CD4-positive, alpha-beta T cell treated with Interleukin-15 for 4 hours (primary cell): Measurements from ENCODE around the gene PARD3B.

ENCODE experiments used
- DNase-seq: peaks from one replicate; pipeline ENCODE4 v3.0.0-alpha.2; 2020; ENCODE audit warnings: low spot score

Gene PARD3B

GRCh38 chr2:205407984-205408383 is 862.7 kb downstream of the PARD3B start:
- no peak for DNase-seq

GRCh38 chr2:205408696-205409095 is 863.4 kb downstream of the PARD3B start:
- DNase-seq = no peak

GRCh38 chr2:205409411-205409810 is 864.1 kb downstream of the PARD3B start:
- no peak for DNase-seq

- no peak for DNase-seq
Measured at GRCh38 chr2:205411558-205411957, 866.3 kb downstream of the PARD3B start.

- DNase-seq = no peak
Measured at GRCh38 chr2:205424326-205424725, 879.1 kb downstream of the PARD3B start.

- no peak for DNase-seq
Measured at GRCh38 chr2:205425102-205425501, 879.8 kb downstream of the PARD3B start.

- DNase-seq = no peak
Measured at GRCh38 chr2:205427112-205427511, 881.8 kb downstream of the PARD3B start.

GRCh38 chr2:205428811-205429210 is 883.5 kb downstream of the PARD3B start:
- no peak for DNase-seq

- no peak for DNase-seq
Measured at GRCh38 chr2:205435970-205436369, 890.7 kb downstream of the PARD3B start.

- no peak for DNase-seq
Measured at GRCh38 chr2:205438241-205438640, 893.0 kb downstream of the PARD3B start.

GRCh38 chr2:205439621-205440020 is 894.3 kb downstream of the PARD3B start:
- DNase-seq = no peak

- DNase-seq = no peak
Measured at GRCh38 chr2:205441524-205441923, 896.2 kb downstream of the PARD3B start.

GRCh38 chr2:205448189-205448588 is 902.9 kb downstream of the PARD3B start:
- no peak for DNase-seq

- no peak for DNase-seq
Measured at GRCh38 chr2:205451901-205452512, 906.7 kb downstream of the PARD3B start.

- no peak for DNase-seq
Measured at GRCh38 chr2:205453202-205453601, 907.9 kb downstream of the PARD3B start.

- no peak for DNase-seq
Measured at GRCh38 chr2:205456682-205457081, 911.4 kb downstream of the PARD3B start.

GRCh38 chr2:205460217-205460616 is 914.9 kb downstream of the PARD3B start:
- no peak for DNase-seq

GRCh38 chr2:205461169-205461568 is 915.9 kb downstream of the PARD3B start:
- no peak for DNase-seq

GRCh38 chr2:205461678-205462665 is 916.7 kb downstream of the PARD3B start:
- DNase-seq = no peak

GRCh38 chr2:205462681-205463345 is 917.5 kb downstream of the PARD3B start:
- DNase-seq = no peak

GRCh38 chr2:205463466-205464025 is 918.3 kb downstream of the PARD3B start:
- DNase-seq = no peak

- no peak for DNase-seq
Measured at GRCh38 chr2:205464681-205465080, 919.4 kb downstream of the PARD3B start.
